GM19025 (cell line): ENCODE measurements around the gene CD82.
"Not testable (repeated sequence)": the region's sequence is repeated elsewhere in the genome, so short reads cannot be mapped to it uniquely, and the experiment has no call there.

Experiments used
- ATAC-seq: cut with Tn5 transposase; IDR thresholded peaks from one replicate; pipeline ENCODE4 v1.9.1; 2021; ENCODE audit warnings: mild to moderate bottlenecking, low read depth, moderate library complexity; ENCODE audit not compliant: unreplicated experiment

The CD82 gene

DNA sequence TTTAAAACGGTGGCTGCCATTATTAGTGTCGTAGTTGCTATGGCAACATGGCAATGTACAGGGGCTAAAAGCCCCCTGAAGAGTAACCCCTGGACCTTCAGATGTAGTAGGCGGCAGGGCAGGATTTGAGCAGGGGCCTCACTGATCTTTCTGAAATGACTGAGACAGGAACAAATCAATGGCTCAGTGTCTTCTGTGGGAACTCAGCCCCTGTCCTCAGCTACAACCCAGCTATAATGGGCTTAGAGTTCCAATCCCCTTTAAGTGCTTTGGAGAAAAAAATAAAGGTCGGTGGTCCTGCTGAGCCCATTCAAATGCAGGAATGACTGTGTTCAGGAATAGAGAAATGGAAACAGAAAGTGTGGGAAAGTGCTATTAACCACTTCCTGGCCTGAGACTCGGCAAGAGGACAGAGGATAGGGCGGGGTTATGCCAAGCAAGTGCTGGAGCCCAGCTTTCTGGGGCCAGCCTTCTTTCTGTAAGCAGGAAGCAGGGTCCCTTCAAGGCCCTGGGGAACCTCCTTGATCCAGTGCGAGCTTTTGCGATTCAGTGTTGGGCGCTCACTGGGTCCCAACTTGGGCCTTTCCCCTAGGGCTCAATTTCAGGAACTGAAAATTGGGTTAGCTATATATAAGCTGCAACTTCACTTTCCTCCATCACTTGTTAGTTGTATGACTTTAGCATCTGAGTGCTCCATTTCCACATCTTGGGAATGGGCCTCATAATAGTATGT lies 6.1 kb upstream of the CD82 start:
- peak; percentile 88 for ATAC-seq

DNA sequence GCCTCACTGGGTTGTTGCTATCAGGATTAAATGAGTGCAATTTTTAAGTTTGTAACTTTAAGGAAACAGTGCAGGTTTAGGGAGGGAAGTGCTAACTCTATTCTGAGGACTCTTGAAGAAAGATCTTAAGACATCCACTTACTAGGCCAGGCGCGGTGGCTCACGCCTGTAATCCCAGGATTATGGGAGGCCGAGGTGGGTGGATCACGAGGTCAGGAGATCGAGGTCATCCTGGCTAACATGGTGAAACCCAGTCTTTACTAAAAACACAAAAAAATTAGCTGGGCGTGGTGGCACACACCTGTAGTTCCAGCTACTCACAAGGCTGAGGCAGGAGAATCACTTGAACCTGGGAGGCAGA lies 5.5 kb upstream of the CD82 start:
- not testable (repeated sequence) for ATAC-seq

- no peak for ATAC-seq
These were observed 4.1 kb upstream of the CD82 start for GRCh38 chr11:44561275-44561805.

- no peak for ATAC-seq
These were observed 3.3 kb upstream of the CD82 start for GRCh38 chr11:44561964-44562734.

GRCh38 chr11:44562845-44563460 lies 2.5 kb upstream of the CD82 start:
- no peak for ATAC-seq

- no peak for ATAC-seq
These were observed 1.8 kb upstream of the CD82 start for GRCh38 chr11:44563711-44564110.

- ATAC-seq: no peak
These were observed 1.3 kb upstream of the CD82 start for GRCh38 chr11:44564166-44564565.

DNA sequence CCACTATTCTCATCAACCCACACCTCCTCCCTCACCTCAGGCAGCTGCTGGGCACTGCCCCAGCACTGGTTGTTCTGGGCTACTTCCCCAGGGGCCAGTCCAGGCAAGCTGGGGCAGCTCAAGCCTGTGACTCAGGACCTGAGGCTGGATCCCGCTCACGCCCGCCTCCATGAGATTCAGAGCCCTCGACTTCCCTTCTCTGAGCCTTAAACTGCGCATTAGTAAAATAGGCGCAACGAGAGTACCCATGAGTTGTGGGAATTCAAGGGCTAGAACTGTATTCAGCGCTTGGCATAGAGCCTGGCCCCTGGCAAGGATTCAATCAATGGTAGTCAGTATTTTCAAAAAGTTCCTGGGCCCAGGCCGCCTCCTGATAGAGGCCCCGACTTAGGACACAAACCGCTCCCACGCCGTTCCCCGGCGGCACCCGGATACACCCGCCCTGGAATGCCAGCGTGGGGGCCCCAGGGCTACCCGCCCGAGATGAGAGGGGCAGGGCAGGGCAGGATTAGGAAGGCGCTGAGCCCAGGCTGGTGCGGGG lies 723 bp upstream of the CD82 start:
- ATAC-seq: no peak

DNA sequence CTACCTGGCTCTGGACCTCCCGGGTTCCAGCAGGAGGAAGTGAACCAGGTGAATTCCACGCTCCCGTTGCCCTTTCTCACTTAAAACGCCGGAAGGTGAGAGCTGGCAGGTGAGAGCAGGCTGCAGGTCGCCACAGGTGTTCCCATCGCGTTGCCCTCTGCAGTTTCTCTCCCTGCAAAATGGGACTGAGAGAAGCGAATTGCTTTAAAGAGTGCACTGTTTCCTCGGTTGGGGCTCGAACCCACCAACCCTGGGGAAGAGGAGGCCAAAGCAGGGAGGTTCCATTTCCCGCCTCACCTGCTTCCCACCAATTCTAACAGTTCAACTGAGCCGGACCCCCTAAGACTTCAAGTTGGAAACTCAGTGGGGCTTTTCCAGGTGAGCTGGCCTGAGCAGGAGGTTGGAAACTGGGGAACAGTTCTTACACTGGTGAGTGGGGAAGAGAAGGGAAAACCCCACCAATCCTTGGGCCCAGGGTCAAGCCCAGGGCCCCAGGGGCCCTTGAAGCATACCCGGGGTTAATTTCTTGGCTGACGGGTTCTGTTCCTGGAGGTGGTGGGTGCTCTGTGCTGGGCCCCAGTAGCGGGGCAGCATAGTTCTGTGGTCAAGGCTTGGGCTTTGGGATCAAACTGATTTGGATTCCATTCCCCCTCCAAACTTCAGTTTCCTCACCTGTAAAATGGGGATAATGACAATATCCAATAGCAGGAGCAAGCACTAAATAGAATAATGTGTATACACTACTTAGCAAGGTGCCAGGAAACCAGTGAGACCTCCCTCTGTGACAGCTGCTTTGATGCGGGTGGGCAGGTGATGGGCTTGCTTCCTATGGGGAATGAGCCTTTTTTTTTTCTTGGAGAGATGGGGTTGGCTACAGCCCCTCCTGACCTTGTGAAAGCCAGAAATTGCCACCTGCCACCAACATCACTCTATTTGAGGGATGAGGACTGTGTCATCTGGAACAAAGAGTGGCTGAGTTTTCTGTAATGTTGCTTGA lies 788 bp downstream of the CD82 start:
- ATAC-seq: no peak

DNA sequence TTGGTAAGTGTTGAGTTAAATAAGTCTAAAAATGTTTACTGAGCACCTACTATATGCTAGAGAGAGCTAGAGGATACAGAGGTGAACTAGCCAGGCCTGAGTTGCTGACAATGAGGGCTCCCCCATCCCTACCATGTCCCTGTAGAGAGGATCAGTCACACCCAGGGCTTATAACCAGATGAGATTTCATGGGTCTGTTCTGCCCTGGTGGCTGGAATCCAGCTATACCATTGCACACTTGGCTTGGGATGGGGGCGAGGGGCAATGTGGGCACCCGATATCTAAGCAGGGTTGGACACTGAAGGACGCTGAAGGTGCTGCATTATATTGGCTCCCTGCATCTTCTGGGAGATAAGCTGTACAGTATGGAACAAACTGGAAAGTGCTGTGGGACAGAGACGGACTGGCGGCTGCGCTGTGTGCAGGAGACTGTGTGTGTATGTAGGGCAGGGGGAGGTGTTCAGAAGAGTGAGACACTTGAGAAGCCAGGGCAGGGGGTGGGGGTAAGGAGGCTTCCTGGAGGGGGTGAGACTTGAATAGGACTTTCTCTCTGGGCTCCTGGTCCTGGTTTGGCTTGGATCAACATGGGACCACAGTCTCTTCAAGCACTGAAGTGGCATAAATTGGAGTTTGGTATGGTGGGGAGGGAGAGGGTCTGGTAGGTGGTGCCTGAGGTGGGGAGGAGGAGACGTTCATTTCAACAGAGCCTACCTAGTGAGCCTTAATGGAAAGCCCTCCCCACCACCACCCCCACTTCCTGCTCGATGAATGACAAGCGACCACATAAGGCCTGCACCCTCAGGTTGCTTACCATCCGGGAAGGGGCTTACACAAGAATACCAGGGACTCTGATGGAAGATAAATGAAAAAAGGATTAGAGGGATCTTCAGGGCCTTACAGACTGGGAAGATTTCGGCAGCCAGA lies 1.8 kb downstream of the CD82 start:
- ATAC-seq: no peak

DNA sequence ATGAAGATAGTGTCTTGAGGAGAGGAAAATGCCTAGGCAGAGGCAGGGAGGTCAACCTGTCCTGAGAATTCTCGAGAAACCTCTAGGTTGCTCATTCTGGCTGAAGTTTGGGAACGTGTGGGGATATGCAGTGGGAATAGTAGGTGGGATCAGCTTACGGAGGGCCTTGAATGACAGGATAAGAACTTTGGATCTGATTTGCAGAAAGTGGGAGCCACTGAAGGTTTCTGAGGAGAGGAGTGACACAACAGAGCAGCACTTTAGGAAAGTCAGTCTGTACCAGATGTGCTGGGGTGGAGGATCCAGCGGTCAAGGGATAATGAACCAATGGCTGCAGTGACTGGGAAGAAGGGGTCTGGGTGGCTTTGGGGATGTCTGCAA lies 2.4 kb downstream of the CD82 start:
- ATAC-seq: no peak

DNA sequence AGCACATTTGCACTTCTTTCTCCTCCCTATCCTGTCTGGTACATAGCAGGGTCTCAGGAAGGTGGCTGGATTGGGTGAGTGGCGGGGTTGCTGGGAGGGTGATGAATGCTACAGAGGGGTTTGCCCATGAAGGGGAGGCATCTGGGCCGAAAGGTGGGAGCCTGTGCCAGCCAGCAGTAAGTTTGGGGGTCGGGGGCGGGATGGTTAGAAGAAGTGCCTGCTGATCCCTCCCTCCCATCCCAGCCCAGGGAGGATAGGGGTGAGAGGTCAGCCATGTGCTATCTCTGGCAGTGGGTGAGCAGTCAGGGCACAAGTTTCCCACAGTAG lies 2.8 kb downstream of the CD82 start:
- no peak for ATAC-seq

DNA sequence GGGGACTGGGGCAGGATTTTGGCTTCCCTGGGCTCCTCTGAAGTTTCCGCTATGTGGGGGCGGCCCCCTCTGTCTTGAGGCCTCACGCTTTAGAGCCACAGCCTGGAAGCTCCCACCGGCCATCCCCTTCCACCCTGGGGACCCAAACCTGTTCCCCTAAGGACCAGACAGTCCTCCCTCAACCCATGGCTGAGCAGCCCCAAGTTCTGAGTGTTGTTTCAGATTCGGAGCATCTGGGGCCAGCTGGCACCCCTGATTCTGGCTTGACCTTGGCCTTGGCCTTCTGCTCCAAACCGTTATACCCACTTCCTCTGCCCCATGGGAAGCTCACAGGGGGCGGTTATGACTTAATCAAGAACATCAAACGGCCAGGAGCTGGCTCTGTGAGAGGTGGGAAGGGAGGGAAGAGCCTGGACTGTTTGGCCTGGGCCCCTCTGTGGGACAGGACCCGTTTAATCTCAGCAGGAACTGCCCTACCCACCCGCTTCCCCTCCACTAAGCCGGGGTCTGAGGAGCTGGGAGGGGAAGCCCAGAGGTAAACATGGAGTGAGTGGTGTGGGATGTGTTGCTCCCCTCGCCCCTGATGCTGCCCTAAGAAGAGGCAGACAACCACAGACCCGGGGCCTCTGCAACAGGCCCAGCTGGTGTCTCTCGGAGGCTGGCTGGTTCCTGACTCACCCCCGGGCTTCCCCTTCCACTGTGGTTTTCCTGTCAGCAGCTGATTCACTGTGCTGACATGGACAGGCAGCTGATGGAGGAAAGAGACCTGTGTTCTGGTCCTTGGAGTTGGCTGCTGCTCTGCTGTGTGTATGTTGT lies 3.4 kb downstream of the CD82 start:
- peak; percentile 32 for ATAC-seq

GRCh38 chr11:44570411-44571155 lies 5.1 kb downstream of the CD82 start:
- ATAC-seq: no peak

GRCh38 chr11:44571871-44572270 lies 6.4 kb downstream of the CD82 start:
- no peak for ATAC-seq

DNA sequence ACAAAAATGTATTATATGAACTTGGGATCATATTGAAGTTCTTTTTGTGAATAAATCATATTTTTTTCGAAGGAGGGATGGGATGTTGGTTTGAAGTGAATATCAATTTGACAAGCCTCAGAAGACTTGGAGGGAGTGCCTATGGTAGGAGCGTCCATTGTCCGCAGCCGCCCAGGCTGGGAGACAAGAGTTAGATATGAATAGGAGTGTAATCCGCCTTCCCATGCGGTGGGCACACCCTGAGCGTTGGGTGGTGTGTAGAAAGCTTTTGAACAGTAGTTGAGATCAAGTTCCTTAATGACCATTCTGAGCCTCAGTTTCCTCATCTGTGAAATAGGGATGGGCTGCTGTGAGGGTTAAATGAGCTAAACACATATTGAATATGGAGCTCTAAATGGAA lies 7.0 kb downstream of the CD82 start:
- no peak for ATAC-seq

- no peak for ATAC-seq
These were observed 7.4 kb downstream of the CD82 start for GRCh38 chr11:44572884-44573283.

GRCh38 chr11:44573333-44573732 lies 7.9 kb downstream of the CD82 start:
- no peak for ATAC-seq
